Measurements from ENCODE around the gene EME2. TPM values are rescaled to one million over a fixed set of nuclear protein-coding genes. Genes with fewer than 3 reads are reported as not detected.
A peak's percentile ranks its signal among the peaks of the same experiment; 100 is the strongest.

Gene EME2
- total and polyA plus RNA-seq, 2 of the 13 experiments (the other 11 are each of a cell fraction or from before 2014, with no cell fraction given), result 4.4 to 7.6 TPM

DNA sequence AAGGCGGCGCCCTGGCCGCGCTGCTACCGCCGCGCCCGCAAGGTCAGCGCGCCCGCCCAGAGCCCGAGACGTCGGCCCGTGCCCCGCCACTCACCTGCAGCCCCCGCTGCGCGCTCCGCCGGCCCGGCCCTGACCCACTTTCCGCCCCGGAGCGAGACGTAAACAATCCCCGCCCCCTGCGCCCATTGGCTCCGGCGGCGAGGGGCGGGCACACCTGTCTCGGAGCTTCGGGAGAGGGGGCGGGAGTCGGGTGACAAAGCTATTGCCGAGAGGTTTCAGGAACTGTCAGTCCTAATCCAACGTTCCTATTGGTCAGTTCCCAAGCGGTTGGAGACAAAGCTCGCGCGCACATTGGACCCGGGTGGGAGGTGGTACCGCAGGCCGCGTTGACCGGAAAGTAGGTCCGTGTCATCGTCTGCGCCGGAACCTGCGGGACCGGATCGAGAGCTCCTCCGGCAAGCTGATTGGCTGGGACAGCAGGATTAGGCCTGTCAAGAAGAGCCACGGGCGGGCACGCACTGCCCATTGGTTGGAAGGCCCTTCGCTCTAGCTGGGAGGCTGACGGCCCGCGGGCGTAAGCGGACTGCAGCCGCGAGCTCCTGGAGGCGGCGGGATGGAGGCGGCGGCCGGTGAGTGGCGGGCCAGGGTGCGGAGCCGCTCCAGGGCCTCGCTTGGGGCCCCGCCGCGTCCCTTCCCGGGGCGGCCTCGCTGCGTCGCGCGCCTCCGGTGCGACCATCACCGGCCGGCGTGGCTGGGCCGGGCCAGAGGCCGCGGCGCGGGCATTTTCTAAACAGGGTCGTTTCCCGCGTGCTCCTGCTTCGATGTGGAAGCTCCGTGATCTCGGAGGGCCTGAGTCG lies 10.0 kb downstream of the EME2 start, which contains the start of the genes NUBP2 and SPSB3 (continued):
- TF ChIP-seq NONO (IDR thresholded peaks at IDR 0.05), result no peak
- TF ChIP-seq NONO (CRISPR knock-in tag; conservative IDR thresholded peaks at IDR 0.05), result peak; percentile 67
- TF ChIP-seq, protein P1, sequence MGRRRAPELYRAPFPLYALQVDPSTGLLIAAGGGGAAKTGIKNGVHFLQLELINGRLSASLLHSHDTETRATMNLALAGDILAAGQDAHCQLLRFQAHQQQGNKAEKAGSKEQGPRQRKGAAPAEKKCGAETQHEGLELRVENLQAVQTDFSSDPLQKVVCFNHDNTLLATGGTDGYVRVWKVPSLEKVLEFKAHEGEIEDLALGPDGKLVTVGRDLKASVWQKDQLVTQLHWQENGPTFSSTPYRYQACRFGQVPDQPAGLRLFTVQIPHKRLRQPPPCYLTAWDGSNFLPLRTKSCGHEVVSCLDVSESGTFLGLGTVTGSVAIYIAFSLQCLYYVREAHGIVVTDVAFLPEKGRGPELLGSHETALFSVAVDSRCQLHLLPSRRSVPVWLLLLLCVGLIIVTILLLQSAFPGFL (CRISPR knock-in tag; IDR thresholded peaks at IDR 0.05), result no peak
- peak; percentile 74 for TF ChIP-seq IRF2 (CRISPR knock-in tag; IDR thresholded peaks at IDR 0.05)
- TF ChIP-seq, protein P2, sequence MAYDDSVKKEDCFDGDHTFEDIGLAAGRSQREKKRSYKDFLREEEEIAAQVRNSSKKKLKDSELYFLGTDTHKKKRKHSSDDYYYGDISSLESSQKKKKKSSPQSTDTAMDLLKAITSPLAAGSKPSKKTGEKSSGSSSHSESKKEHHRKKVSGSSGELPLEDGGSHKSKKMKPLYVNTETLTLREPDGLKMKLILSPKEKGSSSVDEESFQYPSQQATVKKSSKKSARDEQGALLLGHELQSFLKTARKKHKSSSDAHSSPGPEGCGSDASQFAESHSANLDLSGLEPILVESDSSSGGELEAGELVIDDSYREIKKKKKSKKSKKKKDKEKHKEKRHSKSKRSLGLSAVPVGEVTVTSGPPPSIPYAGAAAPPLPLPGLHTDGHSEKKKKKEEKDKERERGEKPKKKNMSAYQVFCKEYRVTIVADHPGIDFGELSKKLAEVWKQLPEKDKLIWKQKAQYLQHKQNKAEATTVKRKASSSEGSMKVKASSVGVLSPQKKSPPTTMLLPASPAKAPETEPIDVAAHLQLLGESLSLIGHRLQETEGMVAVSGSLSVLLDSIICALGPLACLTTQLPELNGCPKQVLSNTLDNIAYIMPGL (CRISPR knock-in tag; IDR thresholded peaks at IDR 0.05; ENCODE audit: borderline replicate concordance in 1 of 2, low read depth in 1 of 2), result peak in 1 of 2 experiments; percentile 58; a peak in 1 of 4 replicates
- no peak for TF ChIP-seq ISX (CRISPR knock-in tag; conservative IDR thresholded peaks at IDR 0.05)
- no peak for TF ChIP-seq SNAPC2 (CRISPR knock-in tag; IDR thresholded peaks at IDR 0.05)
- TF ChIP-seq, protein P3, sequence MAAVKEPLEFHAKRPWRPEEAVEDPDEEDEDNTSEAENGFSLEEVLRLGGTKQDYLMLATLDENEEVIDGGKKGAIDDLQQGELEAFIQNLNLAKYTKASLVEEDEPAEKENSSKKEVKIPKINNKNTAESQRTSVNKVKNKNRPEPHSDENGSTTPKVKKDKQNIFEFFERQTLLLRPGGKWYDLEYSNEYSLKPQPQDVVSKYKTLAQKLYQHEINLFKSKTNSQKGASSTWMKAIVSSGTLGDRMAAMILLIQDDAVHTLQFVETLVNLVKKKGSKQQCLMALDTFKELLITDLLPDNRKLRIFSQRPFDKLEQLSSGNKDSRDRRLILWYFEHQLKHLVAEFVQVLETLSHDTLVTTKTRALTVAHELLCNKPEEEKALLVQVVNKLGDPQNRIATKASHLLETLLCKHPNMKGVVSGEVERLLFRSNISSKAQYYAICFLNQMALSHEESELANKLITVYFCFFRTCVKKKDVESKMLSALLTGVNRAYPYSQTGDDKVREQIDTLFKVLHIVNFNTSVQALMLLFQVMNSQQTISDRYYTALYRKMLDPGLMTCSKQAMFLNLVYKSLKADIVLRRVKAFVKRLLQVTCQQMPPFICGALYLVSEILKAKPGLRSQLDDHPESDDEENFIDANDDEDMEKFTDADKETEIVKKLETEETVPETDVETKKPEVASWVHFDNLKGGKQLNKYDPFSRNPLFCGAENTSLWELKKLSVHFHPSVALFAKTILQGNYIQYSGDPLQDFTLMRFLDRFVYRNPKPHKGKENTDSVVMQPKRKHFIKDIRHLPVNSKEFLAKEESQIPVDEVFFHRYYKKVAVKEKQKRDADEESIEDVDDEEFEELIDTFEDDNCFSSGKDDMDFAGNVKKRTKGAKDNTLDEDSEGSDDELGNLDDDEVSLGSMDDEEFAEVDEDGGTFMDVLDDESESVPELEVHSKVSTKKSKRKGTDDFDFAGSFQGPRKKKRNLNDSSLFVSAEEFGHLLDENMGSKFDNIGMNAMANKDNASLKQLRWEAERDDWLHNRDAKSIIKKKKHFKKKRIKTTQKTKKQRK (IDR thresholded peaks at IDR 0.05; ENCODE audit: low read length), result peak; percentile 75
- TF ChIP-seq SRF (IDR thresholded peaks at IDR 0.05; ENCODE audit: low read depth, low read length), result peak; percentile 20; the same call in 1 of the 2 replicates
- TF ChIP-seq MXI1 (IDR thresholded peaks at IDR 0.05; ENCODE audit: borderline replicate concordance, low read depth, low read length), result peak; percentile 44; the same call in 2 of the 3 replicates
- TF ChIP-seq, protein P4, sequence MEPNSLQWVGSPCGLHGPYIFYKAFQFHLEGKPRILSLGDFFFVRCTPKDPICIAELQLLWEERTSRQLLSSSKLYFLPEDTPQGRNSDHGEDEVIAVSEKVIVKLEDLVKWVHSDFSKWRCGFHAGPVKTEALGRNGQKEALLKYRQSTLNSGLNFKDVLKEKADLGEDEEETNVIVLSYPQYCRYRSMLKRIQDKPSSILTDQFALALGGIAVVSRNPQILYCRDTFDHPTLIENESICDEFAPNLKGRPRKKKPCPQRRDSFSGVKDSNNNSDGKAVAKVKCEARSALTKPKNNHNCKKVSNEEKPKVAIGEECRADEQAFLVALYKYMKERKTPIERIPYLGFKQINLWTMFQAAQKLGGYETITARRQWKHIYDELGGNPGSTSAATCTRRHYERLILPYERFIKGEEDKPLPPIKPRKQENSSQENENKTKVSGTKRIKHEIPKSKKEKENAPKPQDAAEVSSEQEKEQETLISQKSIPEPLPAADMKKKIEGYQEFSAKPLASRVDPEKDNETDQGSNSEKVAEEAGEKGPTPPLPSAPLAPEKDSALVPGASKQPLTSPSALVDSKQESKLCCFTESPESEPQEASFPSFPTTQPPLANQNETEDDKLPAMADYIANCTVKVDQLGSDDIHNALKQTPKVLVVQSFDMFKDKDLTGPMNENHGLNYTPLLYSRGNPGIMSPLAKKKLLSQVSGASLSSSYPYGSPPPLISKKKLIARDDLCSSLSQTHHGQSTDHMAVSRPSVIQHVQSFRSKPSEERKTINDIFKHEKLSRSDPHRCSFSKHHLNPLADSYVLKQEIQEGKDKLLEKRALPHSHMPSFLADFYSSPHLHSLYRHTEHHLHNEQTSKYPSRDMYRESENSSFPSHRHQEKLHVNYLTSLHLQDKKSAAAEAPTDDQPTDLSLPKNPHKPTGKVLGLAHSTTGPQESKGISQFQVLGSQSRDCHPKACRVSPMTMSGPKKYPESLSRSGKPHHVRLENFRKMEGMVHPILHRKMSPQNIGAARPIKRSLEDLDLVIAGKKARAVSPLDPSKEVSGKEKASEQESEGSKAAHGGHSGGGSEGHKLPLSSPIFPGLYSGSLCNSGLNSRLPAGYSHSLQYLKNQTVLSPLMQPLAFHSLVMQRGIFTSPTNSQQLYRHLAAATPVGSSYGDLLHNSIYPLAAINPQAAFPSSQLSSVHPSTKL (CRISPR knock-in tag; IDR thresholded peaks at IDR 0.05), result 0 out of 2 replicates have a peak, but pooled peaks have one; percentile 20
- TF ChIP-seq, protein P5, sequence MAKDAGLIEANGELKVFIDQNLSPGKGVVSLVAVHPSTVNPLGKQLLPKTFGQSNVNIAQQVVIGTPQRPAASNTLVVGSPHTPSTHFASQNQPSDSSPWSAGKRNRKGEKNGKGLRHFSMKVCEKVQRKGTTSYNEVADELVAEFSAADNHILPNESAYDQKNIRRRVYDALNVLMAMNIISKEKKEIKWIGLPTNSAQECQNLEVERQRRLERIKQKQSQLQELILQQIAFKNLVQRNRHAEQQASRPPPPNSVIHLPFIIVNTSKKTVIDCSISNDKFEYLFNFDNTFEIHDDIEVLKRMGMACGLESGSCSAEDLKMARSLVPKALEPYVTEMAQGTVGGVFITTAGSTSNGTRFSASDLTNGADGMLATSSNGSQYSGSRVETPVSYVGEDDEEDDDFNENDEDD (CRISPR knock-in tag; IDR thresholded peaks at IDR 0.05; ENCODE audit: borderline replicate concordance), result peak; percentile 30; the same call in 1 of the 2 replicates
- TF ChIP-seq ZNF350 (CRISPR knock-in tag; IDR thresholded peaks at IDR 0.05; ENCODE audit: borderline replicate concordance, low read depth), result peak; percentile 70
- peak; percentile 29; the same call in 1 of the 2 replicates for TF ChIP-seq RORA (CRISPR knock-in tag; IDR thresholded peaks at IDR 0.05)
- peak; percentile 45; the same call in 1 of the 2 replicates for TF ChIP-seq KLF15 (CRISPR knock-in tag; IDR thresholded peaks at IDR 0.05; ENCODE audit: borderline replicate concordance)

All from HepG2 (cell line).